Endothelial cell of umbilical vein (primary cell): ENCODE results near the gene MBTD1. TPM values are rescaled to one million over a fixed set of nuclear protein-coding genes. Genes with fewer than 3 reads are reported as not detected.
"Not testable (repeated sequence)": the region's sequence is repeated elsewhere in the genome, so short reads cannot be mapped to it uniquely, and the experiment has no call there.

Source experiments
- BruUV-seq: library from RNA; stranded (reverse); fragments of 400-500 nt; replicated peaks from 2 replicates; lab custom pipeline; 2021; lab: Mats Ljungman, UMichigan
- CTCF ChIA-PET: fragments of 300-600, 350-600 bp; sonication (Branson Sonifier 250); formaldehyde crosslinking; loops from one replicate; lab custom pipeline; 2021; ENCODE audit warnings: antibody characterized with exemption, inconsistent platforms; lab: Charles Lee
- POLR2A ChIA-PET: fragments of 300-600, 350-600 bp; sonication (Branson Sonifier 250); formaldehyde crosslinking; loops from one replicate; lab custom pipeline; 2021; ENCODE audit warnings: antibody characterized with exemption, inconsistent platforms; lab: Charles Lee
- DNase-seq: peaks from one replicate; pipeline ENCODE4 v3.0.0-alpha.2; 2011; ENCODE audit warnings: low read depth, low spot score
- FAIRE-seq: peaks from 2 replicates; lab custom pipeline; 2011; peaks lifted over from hg19 to GRCh38; lab: Jason Lieb, UNC
- H2AFZ ChIP-seq: 2 replicates; pipeline ENCODE4 v1.6.0; 2012; ENCODE audit warnings: low read depth, low read length, control low read depth, inconsistent platforms
- H3K27ac ChIP-seq: 2 replicates; pipeline ENCODE4 v1.5.1; 2011; ENCODE audit warnings: low read depth, mild to moderate bottlenecking, control low read depth, low read length, moderate library complexity; ENCODE audit not compliant: insufficient read depth
- H3K27me3 ChIP-seq, 2 experiments: 2 replicates each; pipeline versions ENCODE4 v1.6.0 to v1.6.1; 2011; ENCODE audit warnings: low read length in 2 of 2, mixed read lengths in 1 of 2; ENCODE audit not compliant: control insufficient read depth in 2 of 2, insufficient read depth in 2 of 2
- H3K36me3 ChIP-seq, 2 experiments: 2 replicates in 1 of 2; 3 replicates in 1 of 2; pipeline ENCODE4 v1.5.1; 2011; ENCODE audit warnings: low read length in 2 of 2, mild to moderate bottlenecking in 1 of 2, moderate library complexity in 1 of 2; ENCODE audit not compliant: control insufficient read depth in 2 of 2, insufficient read depth in 2 of 2; ENCODE audit errors: extremely low read depth in 1 of 2
- H3K4me1 ChIP-seq: 3 replicates; pipeline ENCODE4 v1.5.1; 2011; ENCODE audit warnings: mild to moderate bottlenecking, low read length; ENCODE audit not compliant: control insufficient read depth, insufficient read depth; ENCODE audit errors: extremely low read depth
- H3K4me2 ChIP-seq: 2 replicates; pipeline ENCODE4 v1.6.1; 2011; ENCODE audit warnings: low read length, control low read depth, mixed read lengths; ENCODE audit not compliant: insufficient read depth
- H3K4me3 ChIP-seq, 3 experiments: fragments of 200-600 bp in 1 of 3; sonication (generic), shearing (Covaris generic) in 1 of 3; replicated peaks in 1 of 3; 2 replicates each; pipeline ENCODE4 v1.5.1; 2011 to 2016; ENCODE audit warnings: control low read depth in 3 of 3, low read length in 3 of 3, mild to moderate bottlenecking in 2 of 3, inconsistent platforms in 1 of 3, low read depth in 1 of 3, moderate library complexity in 1 of 3; ENCODE audit not compliant: insufficient read depth in 1 of 3
- H3K79me2 ChIP-seq: 2 replicates; pipeline ENCODE4 v1.6.0; 2012; ENCODE audit warnings: low read length, inconsistent platforms; ENCODE audit not compliant: control insufficient read depth, insufficient read depth
- H3K9ac ChIP-seq: replicated peaks from 2 replicates; pipeline ENCODE3; 2011; ENCODE audit warnings: low read length, control low read depth; ENCODE audit not compliant: insufficient read depth; ENCODE audit errors: extremely low read depth
- H3K9me1 ChIP-seq: replicated peaks from 3 replicates; pipeline ENCODE4 v1.6.0; 2011; ENCODE audit warnings: mild to moderate bottlenecking, low read length; ENCODE audit not compliant: control insufficient read depth, insufficient read depth; ENCODE audit errors: extremely low read depth
- H3K9me3 ChIP-seq: replicated peaks from 2 replicates; pipeline ENCODE4 v1.5.1; 2012; ENCODE audit warnings: low read length, inconsistent platforms; ENCODE audit not compliant: control insufficient read depth, insufficient read depth
- H4K20me1 ChIP-seq: replicated peaks from 2 replicates; pipeline ENCODE3; 2011; ENCODE audit warnings: mild to moderate bottlenecking, low read length; ENCODE audit not compliant: control insufficient read depth, insufficient read depth; ENCODE audit errors: extremely low read depth
- EZH2 ChIP-seq: IDR thresholded peaks from 2 replicates; pipeline ENCODE4 v1.6.1; 2012; ENCODE audit warnings: borderline replicate concordance, low read depth, mild to moderate bottlenecking, moderate library complexity, low read length, inconsistent platforms; ENCODE audit not compliant: severe bottlenecking
- FOS ChIP-seq: IDR thresholded peaks from 2 replicates; pipeline ENCODE4 v1.6.1; 2011; ENCODE audit warnings: mild to moderate bottlenecking, low read length, moderate library complexity, borderline replicate concordance; ENCODE audit not compliant: insufficient read depth
- GATA2 ChIP-seq: IDR thresholded peaks from 2 replicates; pipeline ENCODE4 v1.7.0; 2011; ENCODE audit warnings: low read depth, mild to moderate bottlenecking, moderate library complexity, mixed read lengths, low read length; ENCODE audit not compliant: insufficient read length, insufficient read depth
- MYC ChIP-seq: IDR thresholded peaks from one replicate; pipeline ENCODE4 v1.6.1; 2011; ENCODE audit warnings: mild to moderate bottlenecking, low read depth, low read length
- POLR2AphosphoS5 ChIP-seq: IDR thresholded peaks from 2 replicates; pipeline ENCODE4 v1.6.1; 2012; ENCODE audit warnings: low read depth, mild to moderate bottlenecking, control low read depth, low read length, moderate library complexity; ENCODE audit not compliant: insufficient read depth
- dilution Hi-C: fragments of 300-500 bp; cut with MboI; formaldehyde crosslinking; loops from one replicate; pipeline ENCODE4 v1.15.0; 2019; ENCODE audit warnings: low sequenced_read_pairs; ENCODE audit not compliant: extremely low pct_ligation_motif_present
- intact Hi-C: fragments of 100-400 bp; cut with micrococcal nuclease; formaldehyde crosslinking; loops from one replicate; pipeline ENCODE4 v1.10.0; 2022
- polyA plus RNA-seq, 4 experiments: library from polyadenylated mRNA; depleted of rRNA in 3 of 4; stranded (reverse) in 3 of 4; unstranded in 1 of 4; fragments of >200 nt; gene quantifications; 2 replicates each; pipeline versions ENCODE4 v1.2.1 to v1.2.3, GENCODE V29; 2011 to 2012; ENCODE audit warnings: missing spikeins in 1 of 4
- total RNA-seq: library from RNA; stranded (reverse); gene quantifications from 2 replicates; pipeline ENCODE4 v1.2.3, GENCODE V29; 2021
- TF ChIP-seq, protein P1 (sequence below): IDR thresholded peaks from 2 replicates; pipeline ENCODE4 v1.6.1; 2011; ENCODE audit not compliant: insufficient read depth, insufficient read length

MBTD1 gene
- total and polyA plus RNA-seq, 2 donors (not counting 3 experiments of a cell fraction or from before 2014, with no cell fraction given): 4.8 to 14.0 TPM

DNA sequence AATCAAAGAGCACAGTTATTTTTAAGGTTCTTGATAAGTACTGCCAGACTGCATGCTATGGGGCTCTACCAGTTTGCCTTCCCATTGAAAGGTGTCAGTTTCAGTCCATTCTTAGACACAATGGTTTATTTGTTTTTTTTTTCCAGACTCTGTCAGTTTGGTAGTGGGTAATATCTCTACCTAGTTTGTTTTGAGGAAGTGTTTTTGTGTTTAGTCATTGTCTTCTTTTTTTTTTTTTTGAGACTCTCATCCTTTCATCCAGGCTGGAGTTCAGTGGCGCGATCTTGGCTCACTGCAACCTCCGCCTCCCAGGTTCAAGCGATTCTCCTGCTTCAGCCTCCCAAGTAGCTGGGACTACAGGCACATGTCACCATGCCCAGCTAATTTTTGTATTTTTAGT lies 4.6 kb upstream of the MBTD1 start:
- POLR2A ChIA-PET, H3K27me3 ChIP-seq, H3K4me2 ChIP-seq, H4K20me1 ChIP-seq, H3K9me1 ChIP-seq, H3K27ac ChIP-seq, CTCF ChIA-PET, dilution Hi-C loops, H3K9me3 ChIP-seq, H3K4me3 ChIP-seq, H2AFZ ChIP-seq, H3K9ac ChIP-seq, FAIRE-seq, BruUV-seq, DNase-seq, H3K36me3 ChIP-seq: not testable (repeated sequence)
- intact Hi-C loops: loop anchor here (5.0 kb wide), 1 partner anchor 397 kb away; the partner anchor contains the start of gene TOB1
- Histone ChIP-seq H3K4me1 (peaks cover 12% of the 10 kb centered on the region), H3K79me2 (peaks cover 40% of the 10 kb centered on the region)

DNA sequence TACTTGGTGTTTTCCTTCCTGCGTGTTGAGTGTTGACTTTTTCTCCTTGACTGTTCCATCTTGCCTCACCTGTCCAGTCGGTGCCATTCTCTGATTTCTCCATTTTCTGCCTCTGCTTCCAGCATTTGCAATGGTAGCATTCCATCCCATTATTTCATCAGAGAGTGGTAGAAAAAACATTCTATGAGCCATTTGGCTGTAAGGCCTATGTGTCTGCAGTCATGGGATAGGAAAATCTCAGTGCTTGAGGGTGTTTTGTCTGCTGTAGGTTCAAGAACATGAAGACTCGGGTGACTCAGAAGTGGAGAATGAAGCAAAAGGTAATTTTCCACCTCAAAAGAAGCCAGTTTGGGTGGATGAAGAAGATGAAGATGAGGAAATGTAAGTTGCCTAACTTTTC lies 3.2 kb upstream of the MBTD1 start:
- Histone ChIP-seq H3K9ac (no peak overlapping the region), H3K27me3 (no peaks in the 10 kb centered on the region), H3K36me3 (peaks cover 2 to 3% of the 10 kb centered on the region in 2 experiments), H3K9me1 (no peaks in the 10 kb centered on the region), H2AFZ (no peak overlapping the region), H4K20me1 (no peaks in the 10 kb centered on the region), H3K4me2 (no peak overlapping the region), H3K9me3 (no peaks in the 10 kb centered on the region), H3K4me1 (peaks cover 23% of the 10 kb centered on the region), H3K79me2 (peaks cover 52% of the 10 kb centered on the region), H3K27ac (no peak overlapping the region), H3K4me3 (no peak overlapping the region)
- CTCF ChIA-PET: interaction anchor here (1.2 kb wide), 1 partner anchor 10 kb away, joined by 3 read pairs; no protein-coding TSS in a partner anchor
- intact Hi-C loops (loop anchor here (5.0 kb wide), 1 partner anchor 396 kb away; the partner anchor contains the start of gene TOB1), dilution Hi-C loops (no loop called here)
- no peak for DNase-seq
- POLR2A ChIA-PET: no interaction called here
- TF ChIP-seq EZH2 (no peak), POLR2AphosphoS5 (no peak), MYC (no peak), FOS (no peak), GATA2 (no peak)
- TF ChIP-seq, protein P1, sequence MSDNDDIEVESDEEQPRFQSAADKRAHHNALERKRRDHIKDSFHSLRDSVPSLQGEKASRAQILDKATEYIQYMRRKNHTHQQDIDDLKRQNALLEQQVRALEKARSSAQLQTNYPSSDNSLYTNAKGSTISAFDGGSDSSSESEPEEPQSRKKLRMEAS: no peak
- no TSS peak for BruUV-seq
- no peak for FAIRE-seq
